K562 (cell line): ENCODE data around the gene BMP10. TPM values are rescaled to one million over a fixed set of nuclear protein-coding genes. Genes with fewer than 3 reads are reported as not detected.

Experiments
- ARID1B ChIP-seq: fragments of 450-650 bp; IDR thresholded peaks from 2 replicates; pipeline ENCODE4 v1.6.1; 2016; ENCODE audit warnings: antibody characterized with exemption, mild to moderate bottlenecking, inconsistent platforms
- CREB1 ChIP-seq, 2 experiments: sonication (generic) in 1 of 2; formaldehyde crosslinking in 1 of 2; IDR thresholded peaks; 2 replicates each; pipeline versions ENCODE4 v1.6.1 to v1.8.0; 2012 to 2022; ENCODE audit warnings: inconsistent platforms in 1 of 2, mild to moderate bottlenecking in 1 of 2, missing genetic modification reagents in 1 of 2, moderate library complexity in 1 of 2
- FOXP4 ChIP-seq: sonication (generic); formaldehyde crosslinking; IDR thresholded peaks from 2 replicates; pipeline ENCODE4 v1.8.0; 2022; ENCODE audit warnings: mild to moderate bottlenecking, missing genetic modification reagents, borderline replicate concordance
- KLF16 ChIP-seq: IDR thresholded peaks from 2 replicates; pipeline ENCODE4 v1.6.1; 2016; ENCODE audit warnings: antibody characterized with exemption
- LARP7 ChIP-seq: fragments of 450-650 bp; IDR thresholded peaks from 2 replicates; pipeline ENCODE4 v1.6.1; 2016
- MTA1 ChIP-seq: fragments of 450-650 bp; IDR thresholded peaks from 2 replicates; pipeline ENCODE4 v1.6.1; 2017; ENCODE audit warnings: borderline replicate concordance
- NCOA1 ChIP-seq: fragments of 450-650 bp; IDR thresholded peaks from 2 replicates; pipeline ENCODE4 v1.6.1; 2016; ENCODE audit warnings: low read depth
- NCOA2 ChIP-seq, 2 experiments: fragments of 450-650 bp; IDR thresholded peaks; 2 replicates each; pipeline ENCODE4 v1.6.1; 2018; ENCODE audit warnings: mild to moderate bottlenecking in 2 of 2, moderate library complexity in 1 of 2; ENCODE audit not compliant: partially characterized antibody in 2 of 2
- NKRF ChIP-seq: fragments of 450-650 bp; IDR thresholded peaks from 2 replicates; pipeline ENCODE4 v1.6.1; 2016; ENCODE audit warnings: borderline replicate concordance
- NONO ChIP-seq, 2 experiments: fragments of 200-400 bp in 1 of 2; fragments of 450-650 bp in 1 of 2; formaldehyde crosslinking in 1 of 2; IDR thresholded peaks; 2 replicates each; pipeline ENCODE4 v1.6.1; 2017; ENCODE audit warnings: low read depth in 2 of 2, mild to moderate bottlenecking in 2 of 2, moderate library complexity in 2 of 2, low read length in 1 of 2
- SMARCC2 ChIP-seq: fragments of 450-650 bp; IDR thresholded peaks from 2 replicates; pipeline ENCODE4 v1.6.1; 2017; ENCODE audit warnings: antibody characterized with exemption, moderate library complexity, mild to moderate bottlenecking, low read depth
- SMARCE1 ChIP-seq: fragments of 450-650 bp; IDR thresholded peaks from 2 replicates; pipeline ENCODE4 v1.7.1; 2016; ENCODE audit warnings: mild to moderate bottlenecking
- TAL1 ChIP-seq: fragments of 450-650 bp; IDR thresholded peaks from 2 replicates; pipeline ENCODE4 v1.6.1; 2016; ENCODE audit warnings: mild to moderate bottlenecking
- VEZF1 ChIP-seq: fragments of 200-800 bp; sonication (Bioruptor generic); IDR thresholded peaks from 2 replicates; pipeline ENCODE4 v1.6.1; 2017; ENCODE audit warnings: missing genetic modification characterization, missing compliant biosample characterization
- ZFP30 ChIP-seq: fragments of 250-450 bp; sonication (Bioruptor Pico); IDR thresholded peaks from 2 replicates; pipeline ENCODE4 v1.8.0; 2022; ENCODE audit warnings: moderate library complexity, mild to moderate bottlenecking, inconsistent platforms, borderline replicate concordance
- ZNF347 ChIP-seq: fragments of 450-650 bp; formaldehyde crosslinking; IDR thresholded peaks from 2 replicates; pipeline ENCODE4 v1.4.0; 2020; ENCODE audit warnings: low read depth, mild to moderate bottlenecking, moderate library complexity
- ZNF436 ChIP-seq: fragments of 250-450, 450-650 bp; sonication (Bioruptor Pico); formaldehyde crosslinking; IDR thresholded peaks from 2 replicates; pipeline ENCODE4 v1.7.0; 2020; ENCODE audit warnings: mild to moderate bottlenecking
- ZNF518B ChIP-seq: fragments of 250-450 bp; sonication (Bioruptor Pico); IDR thresholded peaks from 2 replicates; pipeline ENCODE4 v1.5.0; 2021; ENCODE audit warnings: mild to moderate bottlenecking, moderate library complexity
- ZNF589 ChIP-seq: fragments of 200-800 bp; sonication (Bioruptor generic); IDR thresholded peaks from 2 replicates; pipeline ENCODE4 v1.6.1; 2016; ENCODE audit warnings: low read depth, missing genetic modification characterization, missing compliant biosample characterization
- polyA plus RNA-seq, 8 experiments: library from polyadenylated mRNA; depleted of rRNA in 4 of 8; stranded (reverse) in 5 of 8; unstranded in 3 of 8; fragments of >200 nt; fragmentation: Nextera tagmentation in 2 of 8; fragmentation: Illumina TruSeq in 1 of 8; extraction: Ambion mirVana in 2 of 8; extraction: Trizol in 1 of 8; gene quantifications; 2 replicates each; pipeline versions ENCODE4 v1.2.1 to v1.2.3, GENCODE V29; 2011 to 2014; ENCODE audit warnings: inconsistent platforms in 1 of 8, missing spikeins in 1 of 8
- total RNA-seq, 7 experiments: library from RNA; depleted of rRNA in 6 of 7; stranded (reverse); fragments of >200 nt in 6 of 7; fragmentation: Illumina TruSeq in 2 of 7; extraction: Trizol in 2 of 7; gene quantifications; 2 replicates each; pipeline versions ENCODE4 v1.2.1 to v1.2.3, GENCODE V29; 2011 to 2021; ENCODE audit warnings: low replicate concordance in 1 of 7

The BMP10 gene
- total and polyA plus RNA-seq, 9 of the 15 experiments (the other 6 are each of a cell fraction or from before 2014, with no cell fraction given) = 0.11 to 0.91 (median 0.43) TPM

- TF ChIP-seq NCOA2 (IDR thresholded peaks at IDR 0.05; ENCODE audit: partially characterized antibody in 2 of 2) (no peak), SMARCE1 (peak; percentile 16; the same call in 1 of the 2 replicates), TAL1 (peak; percentile 61), NONO (IDR thresholded peaks at IDR 0.05; ENCODE audit: low read depth in 2 of 2, low read length in 1 of 2) (no peak), NKRF (no peak), ZNF589 (CRISPR knock-in tag) (peak; percentile 73; the same call in 1 of the 2 replicates), ZNF436 (CRISPR knock-in tag) (no peak), VEZF1 (CRISPR knock-in tag) (peak; percentile 42; the same call in 1 of the 2 replicates), ZNF347 (CRISPR knock-in tag) (no peak), ZNF518B (CRISPR knock-in tag) (no peak), ARID1B (peak; percentile 79), LARP7 (no peak), NCOA1 (no peak), KLF16 (peak; percentile 21; the same call in 1 of the 2 replicates), FOXP4 (CRISPR knock-in tag) (no peak), CREB1 (IDR thresholded peaks at IDR 0.05) (peak; percentile 37; the same call in 1 of the 2 replicates), CREB1 (CRISPR knock-in tag; IDR thresholded peaks at IDR 0.05) (no peak; the same call in 1 of the 2 replicates), SMARCC2 (peak; percentile 24; the same call in 1 of the 2 replicates), MTA1 (no peak), ZFP30 (CRISPR knock-in tag) (no peak)
Measured at GRCh38 chr2:68878071-68878711, 7.0 kb upstream of the BMP10 start (continued).
